ENCODE results near the gene CCDC188.

The CCDC188 gene

DNA sequence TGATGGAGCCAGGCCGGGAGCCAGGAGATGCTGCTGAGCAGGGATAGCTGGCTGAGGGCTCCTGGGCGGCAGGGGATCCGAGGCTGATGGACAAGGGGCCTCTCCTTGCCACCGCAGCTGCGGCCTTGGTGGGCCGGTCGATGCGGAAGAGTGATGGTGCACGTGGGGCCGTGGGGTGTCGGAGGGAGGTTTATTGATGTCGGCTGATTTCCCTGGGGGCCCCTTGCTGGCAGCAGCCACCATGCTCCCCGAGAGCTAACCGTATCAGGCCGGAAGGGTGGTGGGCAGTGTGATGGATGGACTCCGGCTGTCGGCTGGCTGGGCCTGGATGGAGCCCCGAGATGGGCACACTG is 31.0 kb upstream of the CCDC188 start:
- Mint-ChIP-seq H3K27ac (no peak overlapping the region), H3K36me3 (ENCODE audit: low read depth) (no peaks in the 10 kb centered on the region), H3K4me3 (no peak overlapping the region), H3K27me3 (ENCODE audit: low read depth) (peaks cover 17% of the 10 kb centered on the region), H3K4me1 (peaks cover 5% of the 10 kb centered on the region), H3K9me3 (no peaks in the 10 kb centered on the region)
- TF ChIP-seq, protein P1, sequence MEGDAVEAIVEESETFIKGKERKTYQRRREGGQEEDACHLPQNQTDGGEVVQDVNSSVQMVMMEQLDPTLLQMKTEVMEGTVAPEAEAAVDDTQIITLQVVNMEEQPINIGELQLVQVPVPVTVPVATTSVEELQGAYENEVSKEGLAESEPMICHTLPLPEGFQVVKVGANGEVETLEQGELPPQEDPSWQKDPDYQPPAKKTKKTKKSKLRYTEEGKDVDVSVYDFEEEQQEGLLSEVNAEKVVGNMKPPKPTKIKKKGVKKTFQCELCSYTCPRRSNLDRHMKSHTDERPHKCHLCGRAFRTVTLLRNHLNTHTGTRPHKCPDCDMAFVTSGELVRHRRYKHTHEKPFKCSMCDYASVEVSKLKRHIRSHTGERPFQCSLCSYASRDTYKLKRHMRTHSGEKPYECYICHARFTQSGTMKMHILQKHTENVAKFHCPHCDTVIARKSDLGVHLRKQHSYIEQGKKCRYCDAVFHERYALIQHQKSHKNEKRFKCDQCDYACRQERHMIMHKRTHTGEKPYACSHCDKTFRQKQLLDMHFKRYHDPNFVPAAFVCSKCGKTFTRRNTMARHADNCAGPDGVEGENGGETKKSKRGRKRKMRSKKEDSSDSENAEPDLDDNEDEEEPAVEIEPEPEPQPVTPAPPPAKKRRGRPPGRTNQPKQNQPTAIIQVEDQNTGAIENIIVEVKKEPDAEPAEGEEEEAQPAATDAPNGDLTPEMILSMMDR (IDR thresholded peaks at IDR 0.05; ENCODE audit: unreplicated experiment in 3 of 3), result no peak

DNA sequence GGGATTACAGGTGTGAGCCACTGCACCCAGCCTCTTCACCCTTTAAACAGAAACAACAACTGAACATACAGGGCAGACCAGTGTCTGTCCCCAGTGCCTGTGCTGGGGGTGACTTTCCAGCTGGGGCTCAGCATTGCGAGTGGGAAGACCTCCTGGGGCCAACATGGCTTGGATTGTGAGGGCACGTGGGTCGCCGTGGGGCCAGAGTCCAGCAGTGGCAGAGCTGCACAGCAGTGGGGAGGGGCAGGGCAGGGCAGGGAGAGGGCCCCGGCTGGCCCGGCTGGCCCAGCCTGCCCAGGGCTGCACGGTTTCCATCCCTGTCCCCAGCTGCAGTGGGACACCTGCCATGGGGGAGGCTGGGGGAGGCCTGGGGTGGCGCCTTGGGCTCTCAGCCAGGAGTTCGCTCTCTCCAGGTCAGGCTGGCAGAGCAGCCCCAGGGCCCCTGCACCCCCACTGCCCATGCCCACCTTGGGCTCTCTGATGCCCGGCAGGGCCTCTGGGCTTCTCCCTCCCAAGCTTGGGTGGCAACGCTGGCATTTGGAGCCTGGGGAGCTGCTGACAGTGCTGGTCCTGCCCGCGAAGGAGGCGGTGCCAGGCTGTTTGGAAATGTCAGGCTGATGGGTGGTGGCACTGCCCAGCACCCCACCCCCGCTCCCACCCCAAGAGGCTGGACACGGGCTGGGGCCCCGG is 30.5 kb upstream of the CCDC188 start:
- H3K36me3 Mint-ChIP-seq (ENCODE audit: low read depth), result no peaks in the 10 kb centered on the region

DNA sequence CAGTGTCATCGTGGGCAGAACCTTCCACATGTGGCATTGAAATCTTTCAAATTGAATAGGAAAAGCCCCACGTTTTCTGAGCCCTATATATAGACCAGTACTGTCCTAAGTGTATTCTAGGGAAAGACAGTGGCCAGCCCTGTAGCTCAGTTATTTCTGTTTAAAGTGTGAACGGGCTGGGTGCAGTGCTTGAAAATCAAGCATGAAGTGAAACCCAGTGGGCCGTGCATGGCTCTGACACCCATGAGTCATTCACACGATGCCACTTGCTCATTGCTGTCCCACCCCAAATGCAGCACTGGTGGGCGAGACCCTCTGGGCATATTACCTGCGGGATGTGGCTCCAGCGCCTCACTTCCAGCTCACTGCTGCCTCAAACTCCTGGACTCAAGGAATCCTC is 29.8 kb upstream of the CCDC188 start:
- TF ChIP-seq, protein P1 (IDR thresholded peaks at IDR 0.05; ENCODE audit: unreplicated experiment in 3 of 3), result no peak
- peaks cover 12% of the 10 kb centered on the region for H3K27me3 Mint-ChIP-seq (ENCODE audit: low read depth)
- no peaks in the 10 kb centered on the region for H3K9me3 Mint-ChIP-seq
- peaks cover 5% of the 10 kb centered on the region for H3K4me1 Mint-ChIP-seq
- no peak overlapping the region for H3K27ac Mint-ChIP-seq
- no peaks in the 10 kb centered on the region for H3K36me3 Mint-ChIP-seq (ENCODE audit: low read depth)
- H3K4me3 Mint-ChIP-seq, result no peak overlapping the region

More for the DNA sequence above, 30.5 kb upstream of the CCDC188 start:
- Mint-ChIP-seq H3K27ac (no peak overlapping the region), H3K27me3 (ENCODE audit: low read depth) (peaks cover 14% of the 10 kb centered on the region), H3K4me3 (no peak overlapping the region), H3K4me1 (peaks cover 5% of the 10 kb centered on the region), H3K9me3 (no peaks in the 10 kb centered on the region)
- TF ChIP-seq, protein P1 (IDR thresholded peaks at IDR 0.05; ENCODE audit: unreplicated experiment in 3 of 3), result no peak

DNA sequence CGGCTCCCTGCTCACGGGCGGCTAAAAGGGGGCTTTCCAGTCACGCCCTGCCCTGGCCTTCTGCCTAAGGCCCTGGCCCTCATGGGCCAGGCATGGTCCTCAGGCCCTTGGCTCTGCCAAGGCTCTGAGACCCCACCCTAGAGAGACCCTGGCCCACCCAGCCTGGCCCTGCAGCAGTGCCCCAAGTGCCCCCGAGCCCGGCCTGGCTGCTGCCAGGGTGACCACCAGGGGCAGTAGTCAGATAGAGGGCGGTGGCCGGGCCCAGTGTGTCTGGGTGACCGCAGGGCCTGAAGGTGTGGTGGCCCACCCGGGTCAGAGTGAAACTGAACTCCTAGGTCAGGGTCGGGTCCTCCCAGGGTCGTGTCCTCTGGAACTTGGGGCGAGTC is 29.4 kb upstream of the CCDC188 start:
- H3K36me3 Mint-ChIP-seq (ENCODE audit: low read depth), result no peaks in the 10 kb centered on the region
- no peaks in the 10 kb centered on the region for H3K9me3 Mint-ChIP-seq
- H3K4me3 Mint-ChIP-seq, result no peak overlapping the region
- H3K27me3 Mint-ChIP-seq (ENCODE audit: low read depth), result peaks cover 10% of the 10 kb centered on the region
- TF ChIP-seq, protein P1 (IDR thresholded peaks at IDR 0.05; ENCODE audit: unreplicated experiment in 3 of 3), result peak in 1 of 3 experiments; percentile 33
- H3K4me1 Mint-ChIP-seq, result peaks cover 5% of the 10 kb centered on the region
- H3K27ac Mint-ChIP-seq, result no peak overlapping the region

DNA sequence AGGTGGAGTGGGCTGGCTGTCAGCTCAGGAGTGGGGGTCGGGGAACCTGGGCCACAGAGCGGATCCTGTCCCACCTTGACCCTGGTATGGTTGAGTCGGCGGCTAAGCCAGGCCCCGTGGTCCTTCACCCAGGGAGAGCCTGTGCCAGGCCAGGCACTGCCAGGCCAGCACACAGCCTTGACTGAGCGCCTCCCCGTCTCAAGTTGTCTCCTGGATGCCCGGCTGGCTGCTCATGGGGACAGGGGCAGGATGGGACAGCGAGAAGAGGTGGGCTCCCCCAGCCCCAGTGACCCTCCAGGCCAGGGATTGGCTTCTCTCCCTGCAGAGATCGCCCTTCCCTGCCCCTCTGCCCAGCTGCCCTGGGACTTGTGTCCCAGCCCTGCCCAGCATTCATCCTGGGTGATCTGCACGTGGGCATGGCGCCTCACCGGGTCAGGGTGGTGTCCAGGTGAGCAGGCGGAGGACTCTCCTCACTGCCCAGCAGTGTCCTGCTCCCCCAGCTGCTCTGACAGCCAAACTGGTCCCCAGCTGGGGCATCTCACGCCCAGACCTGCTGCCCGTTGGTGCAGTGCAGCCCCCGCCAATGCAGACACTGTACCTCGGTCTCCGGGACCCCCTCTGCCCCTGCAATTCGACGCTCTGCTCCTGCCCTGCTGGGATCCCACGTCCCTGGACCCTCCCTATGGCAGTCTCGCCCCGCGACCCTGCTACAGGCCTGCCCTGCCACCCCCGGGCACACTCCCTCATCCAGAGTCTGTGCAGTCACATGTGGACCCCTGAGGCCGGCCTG is 28.8 kb upstream of the CCDC188 start:
- Mint-ChIP-seq H3K36me3 (ENCODE audit: low read depth) (no peaks in the 10 kb centered on the region), H3K4me3 (no peak overlapping the region), H3K4me1 (peaks cover 5% of the 10 kb centered on the region), H3K9me3 (no peaks in the 10 kb centered on the region), H3K27me3 (ENCODE audit: low read depth) (peaks cover 10% of the 10 kb centered on the region), H3K27ac (no peak overlapping the region)
- TF ChIP-seq, protein P1 (IDR thresholded peaks at IDR 0.05; ENCODE audit: unreplicated experiment in 3 of 3), result no peak

DNA sequence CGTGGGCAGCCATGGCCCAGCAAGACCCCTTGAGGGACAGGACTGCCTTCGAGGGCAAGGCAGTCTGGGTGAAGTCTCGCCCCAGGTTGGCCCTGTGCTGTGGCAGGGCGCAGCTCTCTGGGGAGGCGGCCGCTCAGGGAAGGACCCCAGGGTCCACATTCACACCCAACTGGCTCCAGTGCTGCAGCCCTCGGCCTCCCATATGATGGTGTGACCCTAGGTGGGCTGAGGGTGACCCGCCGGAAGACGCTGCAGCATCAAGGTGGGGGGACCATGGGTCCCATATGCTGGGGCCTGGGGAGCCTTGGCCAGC is 28.0 kb upstream of the CCDC188 start:
- no peak overlapping the region for H3K27ac Mint-ChIP-seq
- H3K4me1 Mint-ChIP-seq, result peaks cover 5% of the 10 kb centered on the region
- no peaks in the 10 kb centered on the region for H3K36me3 Mint-ChIP-seq (ENCODE audit: low read depth)
- TF ChIP-seq, protein P1 (IDR thresholded peaks at IDR 0.05; ENCODE audit: unreplicated experiment in 3 of 3), result no peak
- H3K27me3 Mint-ChIP-seq (ENCODE audit: low read depth), result peaks cover 10% of the 10 kb centered on the region
- no peak overlapping the region for H3K4me3 Mint-ChIP-seq
- no peaks in the 10 kb centered on the region for H3K9me3 Mint-ChIP-seq

All from nephron (organoid).